IPS-15b (cell line): ENCODE measurements around the gene RBM10.
"Not testable (repeated sequence)": the region's sequence is repeated elsewhere in the genome, so short reads cannot be mapped to it uniquely, and the experiment has no call there.

Experiments
- H3K27me3 ChIP-seq: one replicate; pipeline ENCODE4 v1.6.1; 2013; ENCODE audit warnings: low read length; ENCODE audit not compliant: control insufficient read depth, insufficient read depth
- H3K36me3 ChIP-seq: one replicate; pipeline ENCODE4 v1.6.1; 2013; ENCODE audit warnings: low read length; ENCODE audit not compliant: control insufficient read depth, insufficient read depth
- H3K4me1 ChIP-seq: one replicate; pipeline ENCODE4 v1.6.1; 2013; ENCODE audit warnings: mild to moderate bottlenecking, low read length; ENCODE audit not compliant: control insufficient read depth, insufficient read depth
- H3K4me3 ChIP-seq: one replicate; pipeline ENCODE4 v1.5.1; 2013; ENCODE audit warnings: low read depth, low read length
- H3K9ac ChIP-seq: one replicate; pipeline ENCODE4 v1.6.1; 2013; ENCODE audit warnings: low read depth, mild to moderate bottlenecking, low read length
- H3K9me3 ChIP-seq: one replicate; pipeline ENCODE4 v1.6.1; 2013; ENCODE audit warnings: mild to moderate bottlenecking, low read length; ENCODE audit not compliant: control insufficient read depth, insufficient read depth

Gene RBM10, protein sequence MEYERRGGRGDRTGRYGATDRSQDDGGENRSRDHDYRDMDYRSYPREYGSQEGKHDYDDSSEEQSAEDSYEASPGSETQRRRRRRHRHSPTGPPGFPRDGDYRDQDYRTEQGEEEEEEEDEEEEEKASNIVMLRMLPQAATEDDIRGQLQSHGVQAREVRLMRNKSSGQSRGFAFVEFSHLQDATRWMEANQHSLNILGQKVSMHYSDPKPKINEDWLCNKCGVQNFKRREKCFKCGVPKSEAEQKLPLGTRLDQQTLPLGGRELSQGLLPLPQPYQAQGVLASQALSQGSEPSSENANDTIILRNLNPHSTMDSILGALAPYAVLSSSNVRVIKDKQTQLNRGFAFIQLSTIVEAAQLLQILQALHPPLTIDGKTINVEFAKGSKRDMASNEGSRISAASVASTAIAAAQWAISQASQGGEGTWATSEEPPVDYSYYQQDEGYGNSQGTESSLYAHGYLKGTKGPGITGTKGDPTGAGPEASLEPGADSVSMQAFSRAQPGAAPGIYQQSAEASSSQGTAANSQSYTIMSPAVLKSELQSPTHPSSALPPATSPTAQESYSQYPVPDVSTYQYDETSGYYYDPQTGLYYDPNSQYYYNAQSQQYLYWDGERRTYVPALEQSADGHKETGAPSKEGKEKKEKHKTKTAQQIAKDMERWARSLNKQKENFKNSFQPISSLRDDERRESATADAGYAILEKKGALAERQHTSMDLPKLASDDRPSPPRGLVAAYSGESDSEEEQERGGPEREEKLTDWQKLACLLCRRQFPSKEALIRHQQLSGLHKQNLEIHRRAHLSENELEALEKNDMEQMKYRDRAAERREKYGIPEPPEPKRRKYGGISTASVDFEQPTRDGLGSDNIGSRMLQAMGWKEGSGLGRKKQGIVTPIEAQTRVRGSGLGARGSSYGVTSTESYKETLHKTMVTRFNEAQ

DNA sequence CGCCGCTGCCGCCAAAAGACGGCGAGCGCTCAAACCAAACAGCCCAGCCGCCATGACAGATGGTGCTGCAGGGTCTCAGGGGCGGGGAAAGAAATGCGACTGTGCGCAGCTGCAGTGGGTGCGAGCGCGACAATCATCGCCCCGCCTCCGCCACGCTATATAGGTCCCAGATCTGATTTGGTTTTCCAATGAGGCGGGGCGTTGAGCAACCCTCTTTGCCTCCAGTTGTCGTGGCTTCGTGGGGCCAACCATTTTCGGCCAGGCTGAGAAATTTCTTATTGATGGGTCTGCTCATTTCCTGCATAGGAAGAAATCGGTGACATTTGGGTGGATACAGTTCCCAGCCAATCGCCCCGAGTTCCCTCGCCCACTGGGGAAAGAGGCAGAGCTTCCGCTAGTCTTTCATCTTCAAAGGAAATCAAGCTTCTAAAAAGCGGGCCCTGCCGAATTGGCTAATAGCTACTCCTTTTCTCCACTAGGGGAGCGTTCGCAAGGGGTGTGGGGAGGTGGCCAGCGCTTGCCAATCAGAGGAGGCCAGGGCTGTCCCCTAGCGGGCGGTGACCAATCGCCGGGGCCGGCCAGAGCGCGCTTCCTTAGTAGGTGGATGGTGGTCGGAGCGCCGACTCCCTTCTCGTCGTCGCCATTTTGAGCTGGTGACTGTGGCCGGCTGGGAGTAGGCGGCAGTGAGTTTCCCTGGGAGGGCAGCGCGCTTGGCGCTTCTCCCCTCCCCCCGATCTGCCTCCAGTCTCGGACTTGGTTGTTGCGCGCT lies at the start of gene RBM10, which contains the start of gene NDUFB11:
RBM10 (plus strand) TSS at position 596 of the 769 bp plus-strand sequence. CDS start 2,261 bp downstream, outside the sequence.
NDUFB11 (minus strand) TSS at position 77 of the 769 bp plus-strand sequence; CDS start at position 54, 23 bp downstream.
- Histone ChIP-seq H3K36me3 (peaks cover 12% of the 10 kb centered on the region), H3K9ac (peak within 1 kb of the TSS; percentile 90), H3K4me3 (peak within 1 kb of the TSS; percentile 81)

DNA sequence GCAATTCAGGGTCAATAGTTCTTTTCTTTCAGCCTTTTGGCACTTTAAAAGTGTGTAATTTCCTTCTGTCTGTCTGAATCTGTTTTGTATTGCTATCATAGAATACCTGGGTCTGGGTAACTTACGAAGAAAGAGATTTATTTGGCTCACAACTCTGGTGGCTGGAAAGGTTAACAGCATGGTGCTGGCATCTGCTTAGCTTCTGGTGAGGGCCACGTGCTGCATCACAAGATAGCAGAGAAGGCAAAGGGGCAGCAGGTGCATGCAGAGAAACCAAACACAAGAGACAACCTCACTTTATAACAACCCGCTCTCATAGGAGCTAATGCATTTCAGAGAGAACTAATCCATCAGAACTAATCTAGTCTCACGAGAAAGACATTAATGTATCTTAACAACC lies 48.0 kb upstream of the RBM10 start:
- Histone ChIP-seq H3K9ac (no peak overlapping the region), H3K27me3 (no peaks in the 10 kb centered on the region), H3K4me3 (no peak overlapping the region)

More for the DNA sequence above, at the start of gene RBM10, which contains the start of gene NDUFB11:
- peaks cover 7% of the 10 kb centered on the region for H3K4me1 ChIP-seq
- H3K9me3 ChIP-seq, result no peaks in the 10 kb centered on the region
- no peaks in the 10 kb centered on the region for H3K27me3 ChIP-seq

DNA sequence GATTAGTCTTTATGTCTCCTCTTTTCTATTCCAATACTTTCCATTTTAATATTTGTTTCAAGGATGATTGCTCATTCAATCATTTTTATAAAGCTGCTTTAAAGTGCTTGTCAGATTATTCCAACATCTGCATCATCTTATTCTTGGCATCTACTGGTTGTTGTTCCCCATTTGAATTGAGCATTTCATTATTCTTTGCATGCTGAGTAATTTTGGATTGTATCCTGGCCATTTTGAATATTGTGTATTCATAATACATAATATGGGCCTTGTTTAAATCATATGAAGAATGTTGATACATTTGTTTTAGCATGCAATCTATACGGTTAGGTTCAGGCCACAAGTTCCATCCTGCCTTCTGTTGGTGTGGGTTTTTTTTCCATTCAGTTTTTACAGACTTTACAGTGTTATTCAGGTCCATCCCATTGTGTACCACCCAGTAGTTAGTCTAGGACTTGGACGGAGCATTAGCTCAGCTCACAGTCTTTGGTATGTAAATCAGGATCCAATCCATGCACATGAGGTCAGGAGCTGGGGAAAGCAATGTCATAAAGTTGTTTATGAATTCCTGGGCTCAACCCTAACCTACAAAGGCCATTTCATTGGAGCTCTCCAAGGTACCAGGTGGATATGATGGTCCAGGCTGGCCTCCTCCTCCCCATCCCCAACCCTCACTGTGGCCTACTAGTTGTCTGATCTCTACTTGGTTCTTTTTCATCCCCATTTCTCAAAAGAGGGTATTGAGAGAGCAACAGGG lies 46.5 kb upstream of the RBM10 start:
- Histone ChIP-seq H3K4me3 (no peak overlapping the region), H3K27me3 (no peaks in the 10 kb centered on the region), H3K9ac (no peak overlapping the region), H3K4me1 (peaks cover 3% of the 10 kb centered on the region), H3K36me3 (no peaks in the 10 kb centered on the region), H3K9me3 (no peaks in the 10 kb centered on the region)

More for the DNA sequence above, 48.0 kb upstream of the RBM10 start:
- peaks cover 3% of the 10 kb centered on the region for H3K4me1 ChIP-seq
- H3K36me3 ChIP-seq, result no peaks in the 10 kb centered on the region
- H3K9me3 ChIP-seq, result no peaks in the 10 kb centered on the region

GRCh38 chrX:47101206-47101605 lies 43.8 kb upstream of the RBM10 start:
- no peak overlapping the region for H3K4me3 ChIP-seq
- H3K9me3 ChIP-seq, result no peaks in the 10 kb centered on the region
- H3K27me3 ChIP-seq, result no peaks in the 10 kb centered on the region
- H3K9ac ChIP-seq, result no peak overlapping the region
- no peaks in the 10 kb centered on the region for H3K36me3 ChIP-seq
- H3K4me1 ChIP-seq, result peaks cover 3% of the 10 kb centered on the region

DNA sequence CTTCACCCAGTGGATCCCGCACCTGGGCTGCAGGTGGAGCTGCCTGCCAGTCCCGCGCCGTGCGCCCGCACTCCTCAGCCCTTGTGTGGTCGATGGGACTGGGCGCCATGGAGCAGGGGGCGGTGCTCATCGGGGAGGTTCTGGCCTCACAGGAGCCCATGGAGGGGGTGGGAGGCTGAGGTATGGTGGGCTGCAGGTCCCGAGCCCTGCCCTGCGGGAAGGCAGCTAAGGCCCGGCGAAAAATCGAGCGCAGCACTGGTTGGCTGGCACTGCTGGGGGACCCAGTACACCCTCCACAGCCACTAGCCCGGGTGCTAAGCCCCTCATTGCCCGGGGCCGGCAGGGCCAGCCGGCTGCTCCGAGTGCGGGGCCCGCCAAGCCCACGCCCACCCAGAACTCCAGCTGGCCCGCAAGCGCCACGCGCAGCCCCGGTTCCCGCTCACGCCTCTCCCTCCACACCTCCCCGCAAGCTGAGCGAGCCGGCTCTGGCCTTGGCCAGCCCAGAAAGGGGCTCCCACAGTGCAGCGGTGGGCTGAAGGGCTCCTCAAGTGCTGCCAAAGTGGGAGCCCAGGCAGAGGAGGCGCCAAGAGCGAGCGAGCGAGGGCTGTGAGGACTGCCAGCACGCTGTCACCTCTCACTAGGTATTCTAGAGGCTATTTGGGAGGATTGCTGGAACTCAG lies 33.9 kb upstream of the RBM10 start:
- H3K36me3 ChIP-seq, H3K9me3 ChIP-seq, H3K4me1 ChIP-seq, H3K27me3 ChIP-seq, H3K9ac ChIP-seq, H3K4me3 ChIP-seq: not testable (repeated sequence)

DNA sequence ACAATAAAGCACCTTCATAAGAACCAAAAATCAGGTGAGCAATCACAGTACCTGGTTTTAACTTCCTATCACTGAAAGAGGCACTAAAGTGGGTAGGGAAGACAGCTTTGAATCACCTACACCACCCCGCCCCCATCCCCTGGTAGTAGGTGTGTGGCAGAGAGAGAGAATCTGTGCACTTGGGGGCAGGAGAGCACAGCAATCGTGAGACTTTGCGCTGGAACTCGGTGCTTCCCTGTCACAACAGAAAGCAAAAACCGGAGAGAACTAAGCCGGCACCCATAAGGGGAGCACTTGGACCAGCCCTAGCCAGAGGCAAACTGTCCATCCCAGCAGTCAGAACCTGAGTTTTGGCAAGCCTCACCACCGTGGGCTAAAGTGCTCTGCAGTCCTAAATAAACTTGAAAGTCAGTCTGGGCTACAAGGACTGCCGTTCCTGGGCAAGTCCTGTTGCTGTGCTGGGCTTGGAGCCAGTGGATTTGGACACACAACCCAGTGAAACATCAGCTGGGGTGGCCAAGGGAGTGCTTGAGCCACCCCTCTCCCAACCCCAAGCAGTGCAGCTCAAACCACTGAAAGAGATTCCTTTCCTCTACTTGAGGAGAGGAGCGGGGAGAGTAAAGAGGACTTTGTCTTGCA lies 32.6 kb upstream of the RBM10 start:
- Histone ChIP-seq H3K27me3 (no peaks in the 10 kb centered on the region), H3K9me3 (no peaks in the 10 kb centered on the region), H3K4me3 (no peak overlapping the region), H3K4me1 (peaks cover 2% of the 10 kb centered on the region), H3K9ac (no peak overlapping the region), H3K36me3 (no peaks in the 10 kb centered on the region)

GRCh38 chrX:47116551-47117110 lies 28.4 kb upstream of the RBM10 start:
- not testable (repeated sequence) for H3K9me3 ChIP-seq, H3K4me1 ChIP-seq, H3K9ac ChIP-seq, H3K4me3 ChIP-seq, H3K27me3 ChIP-seq, H3K36me3 ChIP-seq

- not testable (repeated sequence) for H3K27me3 ChIP-seq, H3K9ac ChIP-seq, H3K36me3 ChIP-seq, H3K4me1 ChIP-seq, H3K4me3 ChIP-seq, H3K9me3 ChIP-seq
Observed at GRCh38 chrX:47124466-47124865, 20.6 kb upstream of the RBM10 start.

- no peaks in the 10 kb centered on the region for H3K36me3 ChIP-seq
- no peaks in the 10 kb centered on the region for H3K27me3 ChIP-seq
- no peaks in the 10 kb centered on the region for H3K4me1 ChIP-seq
- no peak overlapping the region for H3K9ac ChIP-seq
- H3K4me3 ChIP-seq, result peak overlapping the region; percentile 71
- H3K9me3 ChIP-seq, result no peaks in the 10 kb centered on the region
Observed at GRCh38 chrX:47129157-47129898, 15.7 kb upstream of the RBM10 start.
